SIG-M5 (cell line): ENCODE measurements around the gene IGF1.

Experiments used
- DNase-seq: peaks from one replicate; lab custom pipeline; 2025; lab: John Stamatoyannopoulos, UW

IGF1 gene

DNA sequence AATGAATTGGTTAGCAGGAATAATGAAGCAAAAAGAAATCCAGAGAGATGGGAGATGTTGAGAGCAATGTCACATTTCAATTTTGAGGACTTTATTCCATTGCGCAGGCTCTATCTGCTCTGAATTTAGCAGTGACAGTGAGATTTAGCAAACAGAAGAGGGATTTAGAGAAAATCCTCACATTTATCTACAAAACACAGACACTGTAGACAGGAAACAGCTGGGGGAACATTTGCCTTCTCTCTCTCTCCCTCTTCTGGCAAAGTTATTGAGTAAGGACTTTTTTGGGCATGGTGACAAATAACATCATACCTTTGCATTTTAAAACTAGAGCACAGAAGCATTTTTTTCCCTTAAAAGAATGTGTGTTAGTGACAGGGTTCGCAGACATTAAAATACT, at the start of gene IGF1:
Gene IGF1 (minus strand): TSS at position 158 of the 400 bp plus-strand sequence. CDS start 182 bp downstream, outside the sequence.
- DNase-seq: no peak

GRCh38 chr12:102528111-102528510, 47.7 kb upstream of the IGF1 start:
- no peak for DNase-seq

DNA sequence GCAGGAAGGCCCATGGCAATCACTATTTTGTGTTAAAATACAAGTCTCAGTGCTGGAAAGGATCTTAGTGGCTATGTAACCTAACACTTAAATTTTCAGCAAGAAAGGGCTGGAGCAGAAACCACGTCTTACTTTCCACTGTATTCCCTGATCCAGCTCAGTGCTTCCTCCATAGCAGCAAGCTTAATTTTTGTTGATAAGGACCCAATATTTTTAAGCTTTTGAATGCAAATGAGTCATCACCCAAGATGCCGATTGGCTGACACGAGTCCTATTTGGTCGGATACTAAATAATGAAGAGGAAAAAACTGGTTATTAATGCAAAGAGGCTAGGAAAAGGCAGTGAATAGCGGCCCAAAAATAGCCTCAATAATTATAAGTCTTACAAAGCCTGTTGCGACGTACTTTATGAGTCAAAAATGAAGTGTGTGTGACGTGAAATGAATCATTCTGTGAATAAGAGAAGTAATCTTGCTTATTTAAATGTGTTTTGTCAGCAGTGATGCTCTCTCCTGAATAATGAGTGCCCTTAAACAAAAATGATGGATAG, 46.9 kb upstream of the IGF1 start:
- no peak for DNase-seq

- DNase-seq: no peak
Observed at GRCh38 chr12:102526656-102527055, 46.3 kb upstream of the IGF1 start.

DNA sequence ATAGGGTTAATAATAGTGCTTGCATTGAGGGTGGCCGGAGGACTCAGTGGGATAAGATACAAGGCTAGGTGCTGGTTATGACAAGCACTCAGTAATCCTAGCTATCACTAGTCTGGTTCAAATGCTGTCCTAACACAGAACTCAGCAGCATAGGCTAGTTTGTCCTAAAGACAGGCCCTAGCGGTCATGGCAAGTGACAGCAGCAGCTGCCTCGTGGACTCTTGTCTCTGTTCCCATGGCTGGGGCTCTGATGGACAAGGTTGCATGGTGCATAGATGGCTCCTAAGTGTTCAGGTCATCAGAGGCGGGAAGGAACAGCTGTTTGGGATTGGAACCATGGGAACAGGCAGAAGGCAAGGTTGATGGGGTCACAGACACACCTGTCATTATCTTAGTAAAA, 42.4 kb upstream of the IGF1 start:
- no peak for DNase-seq

- no peak for DNase-seq
Observed at GRCh38 chr12:102521662-102522277, 41.4 kb upstream of the IGF1 start.

DNA sequence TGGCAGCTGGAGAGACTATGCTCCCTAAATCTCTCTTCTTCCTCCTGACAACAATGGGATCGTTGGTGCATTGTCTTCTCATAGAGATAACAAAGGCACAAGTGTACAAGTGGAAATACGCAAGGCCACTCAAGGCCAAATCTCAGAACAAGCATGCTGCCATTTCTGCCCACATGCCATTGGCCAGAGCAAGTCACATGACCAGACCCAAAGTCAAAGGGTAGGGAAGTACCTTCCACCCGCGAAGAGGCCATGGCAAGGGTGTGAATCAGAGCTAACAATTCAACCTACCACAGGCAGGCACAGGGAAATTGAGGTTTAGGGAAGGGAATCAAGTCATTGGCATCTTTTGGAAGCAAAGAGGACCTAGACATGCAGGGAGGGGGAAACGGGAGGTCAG, 38.5 kb upstream of the IGF1 start:
- no peak for DNase-seq

DNA sequence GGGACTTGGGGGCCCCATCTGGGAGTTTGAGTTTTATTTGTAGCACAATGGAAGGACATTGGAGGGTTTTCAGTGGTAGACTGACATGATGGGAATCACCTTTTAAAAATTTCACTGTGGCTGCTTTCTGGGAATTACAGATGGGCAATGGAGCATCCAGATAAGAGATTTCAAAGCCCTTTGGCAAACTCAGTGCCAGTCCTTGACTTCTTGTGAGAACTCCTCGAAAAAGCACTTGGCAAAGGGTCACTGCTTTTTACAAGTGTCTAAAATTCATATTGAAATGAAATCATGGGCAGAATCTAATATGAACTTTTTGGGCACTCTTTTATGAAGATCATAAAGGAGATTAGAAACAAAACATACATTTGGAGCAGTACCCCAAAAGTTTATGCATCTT, 34.3 kb upstream of the IGF1 start:
- DNase-seq: no peak

- no peak for DNase-seq
Observed at GRCh38 chr12:102513739-102514138, 33.4 kb upstream of the IGF1 start.

DNA sequence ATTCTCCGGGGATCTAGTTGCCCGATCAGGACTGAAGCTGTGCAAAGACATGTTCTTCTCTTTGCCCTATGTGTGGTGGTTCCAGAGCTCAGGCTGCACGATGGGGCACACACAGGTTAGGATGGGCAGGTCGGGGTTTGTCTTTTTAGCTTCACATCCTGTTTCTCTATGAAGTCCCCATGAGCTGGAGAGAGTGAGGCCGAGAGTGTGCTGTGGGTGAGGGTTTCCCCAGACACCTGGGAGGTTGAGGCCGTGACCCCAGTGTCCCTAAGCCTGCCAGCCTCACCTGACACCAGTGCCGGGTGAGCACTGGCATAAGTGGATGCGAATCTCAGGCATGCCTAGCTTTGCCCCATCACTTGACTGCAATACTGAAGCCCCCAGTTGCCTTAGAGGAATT, 32.9 kb upstream of the IGF1 start:
- no peak for DNase-seq

DNA sequence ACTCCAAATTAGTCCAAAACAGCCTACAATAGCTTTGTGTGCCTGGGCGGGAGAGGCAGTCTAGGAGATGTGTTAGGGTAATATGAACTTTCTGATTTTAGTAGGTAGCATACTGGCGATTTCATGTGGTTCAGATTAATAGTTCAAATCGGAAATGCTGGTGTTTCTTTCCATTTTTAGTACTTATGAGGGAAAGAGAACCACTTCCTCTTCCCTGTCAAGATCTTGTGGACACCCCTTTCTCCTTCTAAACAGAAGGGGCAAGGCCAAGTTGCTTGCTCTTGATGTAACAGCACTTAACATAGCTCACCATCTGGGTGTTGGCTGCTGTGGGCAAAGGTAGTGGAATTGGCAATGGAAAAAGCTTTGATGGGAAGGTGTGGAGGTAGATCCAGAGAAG, 32.2 kb upstream of the IGF1 start:
- no peak for DNase-seq

DNA sequence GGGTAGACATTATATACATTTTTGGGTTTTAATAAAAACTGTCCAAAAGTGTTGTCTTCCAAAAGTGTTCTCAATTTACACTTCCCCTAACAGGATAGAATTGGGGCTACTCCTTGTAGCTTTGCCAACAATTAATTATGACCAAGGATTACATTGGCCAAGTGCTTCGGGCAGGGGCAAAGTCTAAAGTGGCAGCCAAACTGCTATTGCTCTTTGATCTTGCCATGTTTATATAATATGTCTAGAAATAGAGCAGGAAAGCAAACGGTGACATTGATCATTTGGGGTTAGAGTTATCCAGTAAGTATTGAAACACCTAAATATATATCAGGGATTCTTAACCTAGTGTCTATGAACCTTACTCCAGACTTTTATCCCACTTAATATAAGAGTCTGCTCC, 31.2 kb upstream of the IGF1 start:
- DNase-seq: no peak

DNA sequence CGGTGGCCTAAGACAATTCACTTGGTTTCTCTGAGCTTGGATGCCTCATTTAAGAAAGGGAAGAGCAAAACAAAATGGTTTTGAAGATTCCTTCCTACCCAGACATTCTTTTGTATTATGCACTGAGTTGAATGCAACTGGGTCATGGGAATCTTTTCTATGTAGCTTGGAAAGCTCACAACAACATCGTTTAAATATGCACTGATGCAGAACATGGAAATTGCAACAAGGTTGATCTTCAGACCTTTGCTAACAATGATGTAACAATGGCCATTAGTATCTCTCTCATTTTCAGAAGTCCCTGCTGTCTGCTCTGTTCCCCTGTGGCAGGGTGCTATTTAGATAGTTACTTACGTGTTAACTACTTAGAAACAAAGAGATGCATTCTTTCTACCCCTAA, 30.1 kb upstream of the IGF1 start:
- no peak for DNase-seq

- no peak for DNase-seq
Observed at GRCh38 chr12:102510031-102510430, 29.7 kb upstream of the IGF1 start.

- DNase-seq: no peak
Observed at GRCh38 chr12:102509123-102509626, 28.8 kb upstream of the IGF1 start.

DNA sequence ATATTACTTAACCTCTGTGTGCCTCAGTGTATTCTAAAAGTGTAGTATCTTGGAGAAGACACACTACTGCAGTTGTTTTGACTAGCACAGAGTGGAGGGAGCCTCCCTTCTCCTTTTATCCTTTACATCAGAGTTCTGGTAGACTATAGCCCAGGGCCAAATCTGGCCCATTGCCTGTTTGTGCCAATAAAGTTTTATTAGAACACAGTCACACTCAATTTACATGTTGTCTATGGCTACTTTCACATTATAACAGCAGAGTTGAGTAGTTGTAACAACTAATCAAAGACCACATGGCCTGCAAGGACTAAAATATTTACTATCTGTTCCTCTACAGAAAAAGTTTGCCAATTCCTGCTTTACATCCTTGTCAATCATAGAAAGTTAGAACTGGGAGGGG, 27.7 kb upstream of the IGF1 start:
- DNase-seq: no peak

DNA sequence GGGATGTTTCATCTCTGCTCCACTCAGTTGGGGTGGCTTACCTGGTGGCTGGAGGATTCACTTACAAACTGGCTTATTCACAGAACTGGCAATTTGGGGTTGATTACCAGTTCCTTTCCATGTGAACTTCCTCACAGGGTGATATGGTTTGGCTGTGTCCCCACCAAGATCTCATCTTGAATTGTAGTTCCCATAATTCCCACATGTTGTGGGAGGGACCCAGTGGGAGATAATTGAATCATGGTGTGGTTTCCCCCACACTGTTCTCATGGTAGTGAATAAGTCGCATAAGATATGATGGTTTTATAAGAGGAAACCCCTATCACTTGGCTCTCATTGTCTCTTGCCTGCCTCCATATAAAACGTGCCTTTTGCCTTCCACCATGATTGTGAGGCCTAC, 26.9 kb upstream of the IGF1 start:
- DNase-seq: no peak

DNA sequence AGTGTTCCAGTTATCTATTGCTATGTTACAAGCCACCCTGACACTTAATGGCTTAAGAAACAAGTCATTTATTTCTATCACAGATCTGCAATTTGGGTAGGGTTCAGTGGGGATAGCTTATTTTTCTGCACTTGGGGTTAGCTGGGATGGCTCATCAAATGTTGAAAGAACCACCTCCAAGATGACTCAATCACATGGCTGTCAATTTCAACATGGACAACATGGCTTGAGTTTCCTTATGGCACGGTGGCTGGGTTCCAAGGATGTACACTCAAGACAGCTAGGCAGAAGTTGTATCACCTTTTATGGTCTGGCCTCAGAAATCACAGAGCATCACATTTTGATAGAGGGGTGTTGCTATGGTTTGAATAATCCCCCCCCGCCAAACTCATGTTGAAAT, 24.5 kb upstream of the IGF1 start:
- no peak for DNase-seq

DNA sequence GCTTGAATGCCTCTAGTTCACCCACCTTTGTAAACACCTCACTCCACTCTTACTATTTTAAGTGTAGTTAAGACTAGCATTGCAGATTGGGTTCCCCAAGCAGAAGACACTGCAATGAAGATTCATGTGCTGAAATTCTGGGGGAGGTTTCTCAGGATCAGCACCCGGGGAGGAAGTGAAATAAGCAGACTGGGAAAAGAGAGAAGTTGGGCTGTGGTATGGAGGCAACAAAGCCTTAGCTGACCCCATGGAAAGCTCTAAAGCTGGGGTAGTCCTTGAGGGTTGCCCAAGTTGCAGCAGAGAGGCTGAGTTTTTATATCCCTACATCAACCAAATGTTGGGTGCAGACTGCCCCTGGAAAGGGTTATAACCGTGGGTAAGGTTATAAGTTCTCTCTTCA, 23.9 kb upstream of the IGF1 start:
- peak; percentile 30 for DNase-seq

GRCh38 chr12:102503831-102504230, 23.5 kb upstream of the IGF1 start:
- no peak for DNase-seq

- DNase-seq: peak; percentile 71
Observed at GRCh38 chr12:102503056-102503681, 22.8 kb upstream of the IGF1 start.

DNA sequence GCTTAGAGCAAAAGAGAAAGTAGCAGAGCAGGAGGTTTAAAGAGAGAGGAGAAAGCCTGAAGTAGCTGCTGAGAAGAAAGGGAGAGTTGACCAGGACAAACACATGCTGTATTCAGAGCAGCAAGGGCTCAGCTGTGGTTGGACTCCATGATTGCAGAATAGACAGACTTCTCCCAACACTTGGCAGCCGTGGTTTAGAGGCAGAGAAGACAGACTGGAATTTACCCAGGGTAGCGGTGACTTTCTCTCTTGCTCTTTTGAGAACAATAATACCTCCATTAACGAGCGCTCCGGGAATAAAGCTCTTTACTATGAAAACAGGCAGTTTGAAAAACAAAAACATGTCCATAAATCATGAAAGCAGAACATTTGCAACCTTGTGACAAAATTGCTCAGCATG, 21.4 kb upstream of the IGF1 start:
- DNase-seq: no peak

- no peak for DNase-seq
Observed at GRCh38 chr12:102498471-102498870, 18.1 kb upstream of the IGF1 start.

GRCh38 chr12:102497743-102498142, 17.4 kb upstream of the IGF1 start:
- no peak for DNase-seq
